ENCODE data around the gene CHRNA3. TPM values are rescaled to one million over a fixed set of nuclear protein-coding genes. Genes with fewer than 3 reads are reported as not detected.
"Not testable (repeated sequence)": the region's sequence is repeated elsewhere in the genome, so short reads cannot be mapped to it uniquely, and the experiment has no call there.

Gene CHRNA3
- total RNA-seq, 1 donor from 2014 or later = not detected

GRCh38 chr15:78620021-78620526, 722 bp downstream of the CHRNA3 start:
- ATAC-seq (peak; percentile 27), DNase-seq (no peak)
- intact Hi-C loops (cut with micrococcal nuclease) = no loop called here

GRCh38 chr15:78619022-78619950, 1.5 kb downstream of the CHRNA3 start:
- intact Hi-C loops (cut with micrococcal nuclease) = loop anchor here (5.0 kb wide), 1 partner anchor 88 kb away; no protein-coding TSS in a partner anchor
- ATAC-seq (peak; percentile 9), DNase-seq (no peak)

GRCh38 chr15:78618490-78618934, 2.3 kb downstream of the CHRNA3 start:
- intact Hi-C loops (cut with micrococcal nuclease) = loop anchor here (5.0 kb wide), 1 partner anchor 89 kb away; no protein-coding TSS in a partner anchor
- peak; percentile 84 for DNase-seq
- peak; percentile 82 for ATAC-seq

GRCh38 chr15:78618064-78618463, 2.7 kb downstream of the CHRNA3 start:
- intact Hi-C loops (cut with micrococcal nuclease) = loop anchor here (5.0 kb wide), 1 partner anchor 89 kb away; no protein-coding TSS in a partner anchor
- no peak for DNase-seq
- no peak for ATAC-seq

GRCh38 chr15:78617516-78617915, 3.3 kb downstream of the CHRNA3 start:
- no peak for DNase-seq
- intact Hi-C loops (cut with micrococcal nuclease) = loop anchor here (5.0 kb wide), 1 partner anchor 90 kb away; no protein-coding TSS in a partner anchor
- ATAC-seq = no peak

- no peak for ATAC-seq
Measured at GRCh38 chr15:78617076-78617475, 3.7 kb downstream of the CHRNA3 start.

GRCh38 chr15:78616506-78616905, 4.3 kb downstream of the CHRNA3 start:
- ATAC-seq (no peak), DNase-seq (no peak)
- intact Hi-C loops (cut with micrococcal nuclease) = loop anchor here (5.0 kb wide), 1 partner anchor 91 kb away; no protein-coding TSS in a partner anchor

More at GRCh38 chr15:78617076-78617475, 3.7 kb downstream of the CHRNA3 start:
- intact Hi-C loops (cut with micrococcal nuclease) = loop anchor here (5.0 kb wide), 1 partner anchor 90 kb away; no protein-coding TSS in a partner anchor
- no peak for DNase-seq

GRCh38 chr15:78615151-78615589, 5.6 kb downstream of the CHRNA3 start:
- DNase-seq (no peak), ATAC-seq (no peak)
- intact Hi-C loops (cut with micrococcal nuclease) = loop anchor here (5.0 kb wide), 1 partner anchor 92 kb away; no protein-coding TSS in a partner anchor

GRCh38 chr15:78614021-78614420, 6.8 kb downstream of the CHRNA3 start:
- intact Hi-C loops (cut with micrococcal nuclease) = no loop called here
- ATAC-seq (no peak), DNase-seq (no peak)

- intact Hi-C loops (cut with micrococcal nuclease); DNase-seq; ATAC-seq: not testable (repeated sequence)
Measured at GRCh38 chr15:78609551-78609950, 11.2 kb downstream of the CHRNA3 start.

- DNase-seq = no peak
- ATAC-seq = no peak
- intact Hi-C loops (cut with micrococcal nuclease) = no loop called here
Measured at GRCh38 chr15:78605680-78606079, 15.1 kb downstream of the CHRNA3 start.

- DNase-seq = no peak
- intact Hi-C loops (cut with micrococcal nuclease) = no loop called here
Measured at GRCh38 chr15:78605201-78605600, 15.6 kb downstream of the CHRNA3 start.

GRCh38 chr15:78604420-78604819, 16.4 kb downstream of the CHRNA3 start:
- ATAC-seq (no peak), DNase-seq (no peak)
- intact Hi-C loops (cut with micrococcal nuclease) = no loop called here

More at GRCh38 chr15:78605201-78605600, 15.6 kb downstream of the CHRNA3 start:
- ATAC-seq = no peak

- ATAC-seq (no peak), DNase-seq (no peak)
- intact Hi-C loops (cut with micrococcal nuclease) = no loop called here
Measured at GRCh38 chr15:78603467-78603866, 17.3 kb downstream of the CHRNA3 start.

GRCh38 chr15:78599189-78599588, 21.6 kb downstream of the CHRNA3 start:
- intact Hi-C loops (cut with micrococcal nuclease) = no loop called here
- no peak for ATAC-seq

GRCh38 chr15:78598348-78598747, 22.4 kb downstream of the CHRNA3 start:
- intact Hi-C loops (cut with micrococcal nuclease) = no loop called here
- ATAC-seq (no peak), DNase-seq (no peak)

More at GRCh38 chr15:78599189-78599588, 21.6 kb downstream of the CHRNA3 start:
- no peak for DNase-seq

GRCh38 chr15:78597583-78597982, 23.2 kb downstream of the CHRNA3 start:
- ATAC-seq (no peak), DNase-seq (no peak)
- intact Hi-C loops (cut with micrococcal nuclease) = no loop called here

GRCh38 chr15:78574944-78575343, 45.9 kb downstream of the CHRNA3 start:
- no peak for ATAC-seq
- DNase-seq = no peak
- intact Hi-C loops (cut with micrococcal nuclease) = no loop called here

- ATAC-seq = no peak
- no peak for DNase-seq
- intact Hi-C loops (cut with micrococcal nuclease) = no loop called here
Measured at GRCh38 chr15:78573416-78573815, 47.4 kb downstream of the CHRNA3 start.

- intact Hi-C loops (cut with micrococcal nuclease) = no loop called here
- DNase-seq = no peak
- no peak for ATAC-seq
Measured at GRCh38 chr15:78571382-78571781, 49.4 kb downstream of the CHRNA3 start.

All from left ventricle myocardium superior (tissue), 1 donor.